Panc1 (cell line): ENCODE results near the gene KREMEN2.
A peak's percentile ranks its signal among the peaks of the same experiment; 100 is the strongest.

Source experiments
- POLR2AphosphoS5 ChIP-seq: IDR thresholded peaks from 2 replicates; pipeline ENCODE4 v1.6.1; 2012; ENCODE audit warnings: mild to moderate bottlenecking, low read depth, low read length, moderate library complexity
- SIN3A ChIP-seq: IDR thresholded peaks from 2 replicates; pipeline ENCODE4 v1.6.1; 2012; ENCODE audit warnings: low read depth, mild to moderate bottlenecking, low read length, moderate library complexity, borderline replicate concordance; ENCODE audit not compliant: insufficient read depth
- TF ChIP-seq, protein P1 (sequence below): fragments of 450-650 bp; IDR thresholded peaks from 2 replicates; pipeline ENCODE4 v1.5.1; 2017; ENCODE audit warnings: mild to moderate bottlenecking

DNA sequence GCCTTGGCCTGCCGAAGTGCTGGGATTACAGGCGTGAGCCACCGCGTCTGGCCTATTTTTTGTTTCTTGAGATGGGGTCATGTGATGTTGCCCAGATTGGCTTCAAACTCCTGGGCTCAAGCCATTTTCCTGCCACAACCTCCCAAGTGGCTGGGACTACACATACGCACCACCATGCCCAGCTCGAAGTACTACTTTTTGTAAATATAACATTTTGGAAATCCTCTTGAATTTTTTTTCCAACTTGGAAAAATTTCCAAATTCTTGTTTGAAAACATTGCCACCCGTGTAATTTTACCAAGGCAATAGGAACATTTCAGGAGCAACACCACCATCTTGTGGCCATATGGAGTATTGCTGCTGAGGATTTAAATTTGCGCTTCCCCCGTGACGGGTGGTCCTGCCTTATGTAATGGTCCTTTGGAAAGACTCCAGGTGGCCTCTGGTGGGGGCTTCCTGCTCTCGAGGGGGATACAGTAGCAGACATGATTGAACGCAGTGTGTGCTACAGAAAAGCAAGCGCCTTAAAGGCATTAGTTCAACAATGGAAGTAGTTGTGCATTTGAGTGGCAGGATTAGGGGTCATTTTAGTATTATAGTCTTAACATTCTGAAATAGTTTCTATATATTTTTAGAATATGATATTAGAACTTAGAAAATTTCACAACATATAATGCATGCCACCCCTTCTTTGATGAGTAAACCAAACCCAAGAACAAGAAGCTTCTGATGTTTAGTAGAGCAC is 44.4 kb upstream of the KREMEN2 start:
- TF ChIP-seq, protein P1, sequence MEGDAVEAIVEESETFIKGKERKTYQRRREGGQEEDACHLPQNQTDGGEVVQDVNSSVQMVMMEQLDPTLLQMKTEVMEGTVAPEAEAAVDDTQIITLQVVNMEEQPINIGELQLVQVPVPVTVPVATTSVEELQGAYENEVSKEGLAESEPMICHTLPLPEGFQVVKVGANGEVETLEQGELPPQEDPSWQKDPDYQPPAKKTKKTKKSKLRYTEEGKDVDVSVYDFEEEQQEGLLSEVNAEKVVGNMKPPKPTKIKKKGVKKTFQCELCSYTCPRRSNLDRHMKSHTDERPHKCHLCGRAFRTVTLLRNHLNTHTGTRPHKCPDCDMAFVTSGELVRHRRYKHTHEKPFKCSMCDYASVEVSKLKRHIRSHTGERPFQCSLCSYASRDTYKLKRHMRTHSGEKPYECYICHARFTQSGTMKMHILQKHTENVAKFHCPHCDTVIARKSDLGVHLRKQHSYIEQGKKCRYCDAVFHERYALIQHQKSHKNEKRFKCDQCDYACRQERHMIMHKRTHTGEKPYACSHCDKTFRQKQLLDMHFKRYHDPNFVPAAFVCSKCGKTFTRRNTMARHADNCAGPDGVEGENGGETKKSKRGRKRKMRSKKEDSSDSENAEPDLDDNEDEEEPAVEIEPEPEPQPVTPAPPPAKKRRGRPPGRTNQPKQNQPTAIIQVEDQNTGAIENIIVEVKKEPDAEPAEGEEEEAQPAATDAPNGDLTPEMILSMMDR = peak; percentile 91
- TF ChIP-seq POLR2AphosphoS5 (no peak), SIN3A (no peak)
